Psoas muscle (tissue), 8 donors: Measurements from ENCODE around the gene ARHGAP19. TPM values are rescaled to one million over a fixed set of nuclear protein-coding genes. Genes with fewer than 3 reads are reported as not detected.

Experiments
- ATAC-seq, 4 donors: fragments of 200-7000 bp; cut with Tn5 transposase; one replicate each; pipeline ENCODE4 v1.9.1; 2020; ENCODE audit warnings: moderate library complexity in 3 of 4, mild to moderate bottlenecking in 2 of 4
- DNase-seq, 2 donors: peaks; one replicate each; pipeline ENCODE4 v3.0.0-alpha.2; 2020
- H3K27ac ChIP-seq: fragments of 200-600 bp; one replicate; pipeline ENCODE4 v1.8.0; 2022
- H3K27me3 ChIP-seq, 3 donors: fragments of 200-600 bp in 1 of 3; one replicate each; pipeline versions ENCODE4 v1.6.1 to v1.8.0; 2013 to 2022; ENCODE audit warnings: low read length in 2 of 3, mild to moderate bottlenecking in 2 of 3, moderate library complexity in 1 of 3; ENCODE audit not compliant: insufficient read depth in 3 of 3
- H3K36me3 ChIP-seq, 2 donors: fragments of 200-600 bp in 1 of 2; one replicate each; pipeline versions ENCODE4 v1.6.1 to v1.8.0; 2013 to 2022; ENCODE audit warnings: low read depth in 1 of 2, mild to moderate bottlenecking in 1 of 2, moderate library complexity in 1 of 2; ENCODE audit not compliant: insufficient read depth in 1 of 2
- H3K4me1 ChIP-seq: fragments of 200-600 bp; one replicate; pipeline ENCODE4 v1.8.0; 2022
- H3K4me3 ChIP-seq: fragments of 200-600 bp; one replicate; pipeline ENCODE4 v1.8.0; 2022; ENCODE audit warnings: mild to moderate bottlenecking
- H3K9me3 ChIP-seq: fragments of 200-600 bp; one replicate; pipeline ENCODE4 v1.8.0; 2022
- CTCF ChIP-seq: fragments of 200-600 bp; IDR thresholded peaks from one replicate; pipeline ENCODE4 v1.8.0; 2022; ENCODE audit warnings: antibody characterized with exemption
- WGBS, 3 donors: extraction: QIAGEN DNeasy Blood & Tissue Kit; methylation state at CpG; one replicate each; pipeline versions ENCODE4 v1.1.6 to v1.1.7; 2013; 5-methylcytosine and 5-hydroxymethylcytosine counted together
- intact Hi-C, 2 donors: fragments of 100-400 bp; cut with DNase I; formaldehyde crosslinking; loops; one replicate each; pipeline versions ENCODE4 v1.11.0 to v1.14.2; 2022
- long read RNA-seq, 2 donors: library from polyadenylated mRNA; unstranded; transcript quantifications; one replicate each; pipeline ENCODE4 v2.0.0, GENCODE V29; 2021
- polyA plus RNA-seq, 3 donors: library from polyadenylated mRNA; stranded (reverse); fragments of 200-250 nt; gene quantifications; one replicate each; pipeline ENCODE4 v1.2.3, GENCODE V29; 2013
- total RNA-seq, 4 donors: library from RNA; stranded (reverse); fragmentation: NEBNext Ultra II Directional in 2 of 4; extraction: Animal tissue kit (Norgen Biotek cat#: 25700) in 2 of 4; gene quantifications; one replicate each; pipeline versions ENCODE4 v1.2.1 to v1.2.4, GENCODE V29; 2021 to 2023
- donor health status: healthy with polysubstance abuse.
- donor health status: DM: no; HTN: no; CAD: no; lungs with moderate emphysema.
- donor health status: Bipolar disorder and iron deficiency.
- donor health status: healthy.
- donor health status: DM: yes; HTN: yes; CAD: no.
- donor health status: DM: no; HTN: no; CAD: no.
- donor health status: DM: no; HTN: no; CAD: no.
- donor health status: DM: yes; HTN: yes; CAD: no.

ARHGAP19 gene
- 1 to 10 TPM; 1.2 to 3.9 (median 1.8) TPM for total RNA-seq
- 1 to 10 TPM in 1 of 3 donors, under 1 TPM in 2; 0.77 to 1.8 (median 0.94) TPM for polyA plus RNA-seq
- long read RNA-seq, donor 1, partial matches to known transcripts: 1 of 2 reads
- long read RNA-seq, donor 1, other reads (novel, unspliced or antisense): 1 of 2 reads
- long read RNA-seq, donor 2, full-length matches to known transcripts: 1 of 1 reads
- long read RNA-seq, donor 2, partial matches to known transcripts: 0 of 1 reads
- long read RNA-seq, donor 2, other reads (novel, unspliced or antisense): 0 of 1 reads

GRCh38 chr10:97292097-97292861, at the start of gene ARHGAP19:
Gene ARHGAP19 (minus strand): TSS chr10:97292637. CDS start chr10:97292627, 10 bp downstream.
- Histone ChIP-seq H3K36me3 (peaks cover 0 to 9% of the 10 kb centered on the region in 2 donors), H3K4me3 (peak within 1 kb of the TSS; percentile 82), H3K4me1 (peaks cover 8% of the 10 kb centered on the region), H3K27ac (peak within 1 kb of the TSS; percentile 86), H3K9me3 (no peaks in the 10 kb centered on the region), H3K27me3 (no peaks in the 10 kb centered on the region)
- whole genome bisulfite sequencing, 3 donors: 0 to 1% (median 0%) methylated on average over 55 of the region's 55 CpGs
- no peak for TF ChIP-seq CTCF
- DNase-seq: peak; percentile 94 to 96
- peak; percentile 99 to 100 (median 100) for ATAC-seq
- intact Hi-C loops: loop anchor here in 1 of 2 donors (5.0 kb wide), 1 partner anchor 40 kb away; the partner anchor contains the start of gene FRAT2

GRCh38 chr10:97341416-97341815, 49.0 kb upstream of the ARHGAP19 start:
- intact Hi-C loops: no loop called here
- DNase-seq (no peak), ATAC-seq (no peak)
- WGBS, 3 donors: 68 to 72% (median 68%) methylated on average over 2 of the region's 2 CpGs
- Histone ChIP-seq H3K4me3 (no peak overlapping the region), H3K4me1 (no peaks in the 10 kb centered on the region), H3K27ac (no peak overlapping the region), H3K9me3 (no peaks in the 10 kb centered on the region), H3K27me3 (no peaks in the 10 kb centered on the region), H3K36me3 (no peaks in the 10 kb centered on the region)
- no peak for TF ChIP-seq CTCF

- 30 to 34% (median 31%) methylated on average over 5 of the region's 5 CpGs for WGBS, 3 donors
- Histone ChIP-seq H3K4me1 (no peaks in the 10 kb centered on the region), H3K9me3 (no peaks in the 10 kb centered on the region), H3K27ac (no peak overlapping the region), H3K27me3 (no peaks in the 10 kb centered on the region), H3K36me3 (no peaks in the 10 kb centered on the region), H3K4me3 (no peak overlapping the region)
- DNase-seq (no peak), ATAC-seq (no peak)
- TF ChIP-seq CTCF: no peak
- intact Hi-C loops: no loop called here
Observed at GRCh38 chr10:97338041-97338440, 45.6 kb upstream of the ARHGAP19 start.

GRCh38 chr10:97336942-97337831, 44.8 kb upstream of the ARHGAP19 start:
- no peak for ATAC-seq
- no peak overlapping the region for H3K27ac ChIP-seq
- H3K9me3 ChIP-seq: no peaks in the 10 kb centered on the region
- no peak overlapping the region for H3K4me3 ChIP-seq
- peaks cover 3% of the 10 kb centered on the region for H3K4me1 ChIP-seq
- WGBS, 3 donors: 13 to 18% (median 14%) methylated on average over 11 of the region's 11 CpGs
- no peak for DNase-seq
- intact Hi-C loops: no loop called here
- TF ChIP-seq CTCF: no peak
- H3K36me3 ChIP-seq: no peaks in the 10 kb centered on the region
- H3K27me3 ChIP-seq: no peaks in the 10 kb centered on the region
